ENCODE results near the gene KRTAP25-1. TPM values are rescaled to one million over a fixed set of nuclear protein-coding genes. Genes with fewer than 3 reads are reported as not detected.

Gene KRTAP25-1, protein sequence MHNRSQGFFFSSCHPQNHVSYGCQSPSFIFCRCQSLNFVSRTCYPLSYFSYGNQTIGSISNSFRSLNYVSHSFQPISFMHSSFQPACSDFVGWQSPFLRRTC
- not detected in 2 replicates for total RNA-seq (2014; rRNA removed; shearing (Covaris generic))

DNA sequence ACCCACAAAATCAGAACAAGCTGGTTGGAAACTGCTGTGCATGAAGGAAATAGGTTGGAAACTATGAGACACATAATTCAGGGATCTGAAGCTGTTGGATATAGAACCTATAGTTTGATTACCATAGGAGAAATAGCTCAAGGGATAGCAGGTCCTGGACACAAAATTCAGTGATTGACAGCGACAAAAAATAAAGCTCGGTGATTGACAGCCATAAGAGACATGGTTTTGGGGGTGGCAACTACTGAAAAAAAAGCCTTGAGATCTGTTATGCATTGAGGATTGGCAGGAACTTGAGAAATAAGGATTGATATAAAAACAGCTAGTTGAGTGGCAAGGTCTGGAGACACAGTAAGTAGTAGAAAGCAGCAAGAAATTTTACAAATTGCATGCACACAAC lies at the start of gene KRTAP25-1:
KRTAP25-1 (minus strand) TSS at position 300 of the 400 bp plus-strand sequence; CDS start at position 276, 24 bp downstream.
- no peak for DNase-seq (ENCODE audit: low read depth)

DNA sequence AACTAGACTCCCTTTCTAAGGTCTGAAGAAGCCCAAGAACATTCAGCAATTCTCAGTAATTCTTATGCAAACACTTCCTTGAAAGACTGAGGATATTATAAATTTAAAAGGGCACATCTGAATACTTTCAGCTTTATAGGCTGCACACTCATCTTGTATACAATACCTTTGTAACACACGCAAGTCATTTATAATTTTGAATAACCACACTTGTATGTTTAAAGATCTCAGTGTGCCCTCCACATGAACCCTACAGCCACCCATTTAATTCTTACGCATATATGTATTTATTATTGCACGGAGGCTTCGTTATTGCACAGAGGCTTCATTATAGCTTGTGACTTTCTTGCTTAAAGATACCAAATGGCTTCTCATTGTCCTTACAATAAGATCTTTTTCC lies 49.4 kb upstream of the KRTAP25-1 start:
- DNase-seq (ENCODE audit: low read depth) = no peak

DNA sequence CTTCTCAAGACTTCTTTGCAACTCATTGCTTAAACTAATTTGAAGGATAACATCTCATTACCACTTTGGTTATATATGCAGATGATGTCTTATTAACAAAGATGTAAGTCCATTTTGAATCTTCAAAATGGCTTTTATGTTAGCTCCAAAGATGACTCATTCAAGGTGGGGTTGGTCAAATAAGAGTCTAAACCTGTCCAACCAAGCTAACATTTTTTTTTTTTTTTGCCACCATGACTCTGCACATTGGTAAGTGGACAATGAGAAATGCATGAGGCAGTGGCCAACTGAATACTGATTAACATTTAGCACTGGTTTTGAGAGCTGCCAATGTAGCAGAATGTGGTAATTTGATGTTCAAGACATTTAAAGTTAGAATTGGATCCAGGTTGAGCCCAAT lies 48.5 kb upstream of the KRTAP25-1 start:
- DNase-seq (ENCODE audit: low read depth) = no peak

- DNase-seq (ENCODE audit: low read depth) = no peak
Measured at GRCh38 chr21:30337276-30337744, 48.0 kb upstream of the KRTAP25-1 start, which contains the start of gene KRTAP27-1. KRTAP27-1 (minus strand) TSS chr21:30337694; CDS start chr21:30337668, 26 bp downstream.

DNA sequence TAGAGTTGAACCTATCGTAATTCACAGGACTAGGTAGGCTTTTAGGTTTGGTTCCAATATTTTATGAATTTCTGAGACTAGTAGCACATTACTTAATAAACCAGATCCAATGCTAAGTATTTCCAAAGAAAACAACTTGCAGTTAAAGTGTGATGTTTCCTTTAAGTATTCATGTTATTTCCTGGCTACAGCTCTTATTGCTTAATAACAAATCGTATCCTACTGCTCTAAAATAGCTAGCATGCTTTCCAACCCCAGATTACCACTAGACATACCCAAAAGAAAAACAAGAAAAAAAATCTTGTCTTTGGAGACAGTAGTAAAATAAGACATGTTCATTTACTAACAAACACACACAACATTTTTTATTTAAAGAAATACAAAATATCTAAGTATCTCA lies 47.3 kb upstream of the KRTAP25-1 start:
- DNase-seq (ENCODE audit: low read depth) = no peak

DNA sequence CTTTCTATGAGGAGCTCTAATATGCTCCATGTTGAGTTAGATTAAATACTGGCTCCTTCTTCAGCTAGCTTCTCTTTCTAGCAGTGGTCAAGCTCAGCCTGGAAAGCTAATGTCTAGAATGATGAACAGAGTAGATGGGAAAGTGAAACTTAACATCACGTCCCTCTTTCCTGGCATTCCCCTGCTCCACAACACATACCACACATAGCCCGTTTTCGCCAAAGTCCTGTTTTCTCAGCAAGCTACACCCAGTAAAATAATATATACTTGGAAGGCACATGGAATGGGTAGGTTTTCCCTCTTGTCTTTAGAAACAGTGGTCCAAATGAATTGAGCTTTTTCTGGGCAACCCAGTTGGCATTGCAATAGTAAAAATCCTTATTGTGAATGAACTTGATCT lies 44.4 kb upstream of the KRTAP25-1 start:
- no peak for DNase-seq (ENCODE audit: low read depth)

- DNase-seq (ENCODE audit: low read depth) = no peak
Measured at GRCh38 chr21:30332681-30333080, 43.4 kb upstream of the KRTAP25-1 start.

DNA sequence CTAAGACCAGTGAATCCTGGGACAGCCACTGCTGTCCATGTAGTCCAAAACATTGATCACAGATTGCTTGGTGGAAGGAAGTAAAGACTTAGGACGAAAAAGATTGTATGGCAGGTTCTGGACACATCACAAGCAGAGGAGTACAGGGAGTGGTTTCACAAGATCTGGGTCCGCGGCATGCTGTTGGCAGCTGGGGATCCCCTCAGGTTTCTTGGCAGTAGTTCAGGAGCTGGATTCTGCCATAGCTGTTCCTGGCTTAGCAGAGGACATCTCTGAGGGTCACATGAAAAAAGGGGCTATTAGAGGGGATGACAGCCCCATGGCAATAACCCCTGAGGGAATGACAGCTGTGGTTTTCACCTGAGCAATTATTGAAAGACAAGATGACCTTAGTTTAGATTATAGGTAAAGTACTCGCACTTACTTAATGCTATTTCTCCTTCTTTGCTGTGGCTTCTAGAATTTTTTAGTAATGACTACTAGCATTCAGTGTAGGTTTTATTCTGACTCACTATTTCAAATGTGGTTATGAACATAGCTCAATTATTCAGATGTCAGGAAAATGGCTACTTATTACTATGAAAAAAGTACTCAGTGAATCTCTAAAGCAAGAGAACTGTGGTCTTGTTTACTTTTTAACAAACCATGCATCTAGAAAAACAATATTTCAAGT lies 40.0 kb upstream of the KRTAP25-1 start:
- peak; percentile 5 for DNase-seq (ENCODE audit: low read depth)

DNA sequence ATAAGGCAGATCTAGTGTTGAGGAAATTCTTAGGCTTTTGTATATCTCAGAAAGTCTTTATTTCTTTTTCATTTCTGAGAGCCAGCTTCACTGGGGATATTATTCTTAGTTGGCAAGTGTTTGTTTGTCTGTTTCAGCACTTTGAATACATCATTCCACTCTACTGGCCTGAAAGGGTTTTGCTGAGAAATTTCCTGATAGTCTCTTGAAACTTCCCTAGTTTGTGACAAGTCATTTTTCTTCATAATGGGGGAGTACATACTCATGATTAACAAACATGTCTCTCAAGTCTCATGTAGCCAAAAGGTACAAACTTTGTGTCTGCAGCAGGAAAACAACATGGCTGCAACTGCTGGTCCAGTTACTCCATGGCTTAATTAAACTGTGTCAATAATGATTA lies 37.1 kb upstream of the KRTAP25-1 start:
- DNase-seq (ENCODE audit: low read depth) = no peak

DNA sequence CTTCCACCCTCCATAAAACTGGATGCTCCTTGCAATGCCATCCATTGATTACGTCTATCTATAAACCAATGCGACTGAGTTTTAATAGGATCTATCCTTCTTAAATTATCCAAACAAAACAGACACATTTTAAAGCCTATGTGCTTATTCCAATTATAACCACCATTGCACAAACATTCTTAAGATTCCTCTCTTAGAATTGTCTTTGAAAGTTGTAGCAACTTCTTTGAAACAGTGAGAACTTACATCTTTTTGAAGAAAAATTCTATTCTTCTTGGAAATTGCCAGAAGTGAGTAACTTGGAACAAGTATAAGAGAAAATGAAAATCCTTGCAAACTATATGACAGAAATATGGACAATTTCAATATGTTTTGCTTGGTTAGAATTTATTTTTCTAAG lies 30.9 kb upstream of the KRTAP25-1 start, which contains the start of gene KRTAP26-1:
KRTAP26-1 (minus strand) TSS at position 101 of the 400 bp plus-strand sequence. CDS start 280 bp downstream, outside the sequence.
- no peak for DNase-seq (ENCODE audit: low read depth)

DNA sequence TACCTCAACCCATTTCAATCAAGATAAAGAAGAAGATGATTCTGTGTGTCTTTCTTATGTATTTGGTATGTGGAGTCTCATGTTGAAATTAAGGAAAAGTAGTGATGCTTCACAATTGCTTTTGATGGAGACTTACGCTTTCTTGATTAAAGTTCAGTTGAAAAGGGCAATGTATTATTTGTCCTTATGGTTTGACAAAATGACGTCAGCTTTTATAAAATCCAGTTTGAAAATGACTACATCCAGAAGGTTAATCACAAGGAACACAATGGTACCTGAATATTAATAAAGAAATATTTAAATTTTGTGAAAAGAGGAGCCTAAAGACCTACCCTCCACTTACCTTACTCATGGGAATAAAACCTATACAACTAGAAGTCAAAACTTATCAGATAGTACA lies 26.4 kb upstream of the KRTAP25-1 start:
- no peak for DNase-seq (ENCODE audit: low read depth)

DNA sequence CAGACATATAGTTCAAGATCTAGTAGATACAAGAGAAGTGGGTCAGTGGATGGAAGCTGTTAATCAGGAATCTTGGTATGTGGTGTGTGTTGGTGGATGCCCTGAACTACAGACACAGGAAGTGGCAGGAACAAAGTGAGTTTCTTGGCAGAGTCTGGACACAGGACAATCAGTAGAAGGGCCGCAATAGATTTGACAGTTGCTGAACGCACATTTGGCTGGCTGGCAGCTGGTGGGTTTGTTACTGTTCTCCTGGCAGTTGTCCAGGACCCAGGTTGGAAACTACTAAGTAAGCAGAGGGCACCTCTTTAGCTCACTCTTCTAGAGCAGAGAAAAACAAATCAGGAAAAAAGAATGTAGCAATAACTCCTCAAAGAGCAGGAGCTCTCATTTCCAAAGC lies 17.6 kb upstream of the KRTAP25-1 start:
- DNase-seq (ENCODE audit: low read depth) = no peak

DNA sequence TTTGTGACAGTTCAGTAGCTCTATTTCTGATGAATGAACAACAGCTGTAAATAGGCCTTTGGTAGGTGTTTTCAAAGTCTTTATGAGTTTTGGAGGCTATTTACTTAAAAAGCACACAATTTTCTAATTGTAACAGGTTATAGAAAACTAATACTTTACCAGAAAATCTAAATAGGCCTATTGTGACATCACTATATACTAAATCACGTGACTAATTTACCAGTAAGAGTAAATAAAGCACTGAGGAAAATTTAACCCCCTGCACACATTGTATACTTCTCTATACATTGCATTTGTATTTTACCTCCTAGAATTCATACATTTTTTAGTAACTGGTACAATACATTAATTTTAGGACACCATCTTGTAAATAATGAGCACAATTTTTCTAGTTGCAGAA lies 15.8 kb upstream of the KRTAP25-1 start:
- no peak for DNase-seq (ENCODE audit: low read depth)

- no peak for DNase-seq (ENCODE audit: low read depth)
Measured at GRCh38 chr21:30282850-30283249, 6.5 kb downstream of the KRTAP25-1 start, which contains the start of gene KRTAP24-1. KRTAP24-1 (minus strand) TSS chr21:30282950; CDS start chr21:30282932, 18 bp downstream.

DNA sequence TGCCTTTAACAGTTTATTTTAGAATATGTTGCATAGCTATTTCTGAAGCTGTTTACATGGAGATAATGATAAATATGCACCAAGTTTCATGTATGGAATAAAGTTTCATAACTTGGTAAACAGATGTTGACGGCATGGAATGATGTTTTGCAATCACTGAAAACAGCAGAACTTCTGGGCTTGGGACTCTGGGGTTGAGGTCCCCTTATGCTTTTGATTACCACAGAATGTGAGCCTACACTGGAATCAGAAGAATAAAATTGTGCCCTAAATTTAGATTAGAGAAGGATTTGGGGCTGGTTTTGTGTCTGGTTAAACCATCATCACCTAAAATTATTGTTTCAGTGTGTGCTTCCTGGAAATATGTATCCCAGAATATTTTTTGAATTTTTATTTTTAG lies 17.7 kb downstream of the KRTAP25-1 start:
- DNase-seq (ENCODE audit: low read depth) = no peak

GRCh38 chr21:30271156-30271555 lies 18.2 kb downstream of the KRTAP25-1 start:
- DNase-seq (ENCODE audit: low read depth) = no peak

- DNase-seq (ENCODE audit: low read depth) = no peak
Measured at GRCh38 chr21:30269803-30270530, 19.3 kb downstream of the KRTAP25-1 start.

- DNase-seq (ENCODE audit: low read depth) = no peak
Measured at GRCh38 chr21:30268608-30269197, 20.6 kb downstream of the KRTAP25-1 start.

- peak; percentile 28 for DNase-seq (ENCODE audit: low read depth)
Measured at GRCh38 chr21:30257773-30258172, 31.5 kb downstream of the KRTAP25-1 start.

DNA sequence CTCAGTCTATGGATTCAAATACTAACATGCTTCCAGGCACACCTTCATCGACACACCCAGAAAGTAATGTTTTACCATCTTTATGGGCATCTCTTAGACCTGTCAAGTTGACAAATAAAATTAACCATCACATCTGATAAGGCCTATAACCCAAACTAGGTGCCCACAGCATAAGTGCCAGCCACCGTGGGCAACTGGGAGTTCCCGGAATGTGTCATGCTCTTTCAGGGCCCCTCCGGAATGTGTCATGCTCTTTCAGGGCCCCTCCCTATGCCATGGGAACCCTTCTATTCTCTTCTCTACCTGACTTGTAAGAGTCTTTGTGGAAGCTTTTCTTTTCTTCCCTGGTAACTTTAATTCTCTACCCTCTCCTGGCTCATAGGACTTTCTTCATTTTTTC lies 33.2 kb downstream of the KRTAP25-1 start:
- no peak for DNase-seq (ENCODE audit: low read depth)

- no peak for DNase-seq (ENCODE audit: low read depth)
Measured at GRCh38 chr21:30255679-30256078, 33.6 kb downstream of the KRTAP25-1 start.

GRCh38 chr21:30251781-30252180 lies 37.5 kb downstream of the KRTAP25-1 start:
- no peak for DNase-seq (ENCODE audit: low read depth)

Measured in RPMI7951 (cell line).